Neuronal stem cell (in vitro differentiated cells): ENCODE data around the gene GNB2.
A peak's percentile ranks its signal among the peaks of the same experiment; 100 is the strongest.

ENCODE experiments used
- DNase-seq: peaks from one replicate; pipeline ENCODE4 v3.0.0-alpha.2; 2013; ENCODE audit warnings: low spot score
- H2AFZ ChIP-seq: one replicate; pipeline ENCODE4 v1.6.1; 2013; ENCODE audit warnings: mild to moderate bottlenecking, low read length, inconsistent platforms
- H2AK5ac ChIP-seq: 2 replicates; pipeline ENCODE4 v1.6.1; 2013; ENCODE audit warnings: low read depth, mild to moderate bottlenecking, inconsistent platforms, low read length, moderate library complexity, mixed read lengths
- H2BK120ac ChIP-seq: 2 replicates; pipeline ENCODE4 v1.6.1; 2013; ENCODE audit warnings: low read depth, mild to moderate bottlenecking, inconsistent platforms, low read length, moderate library complexity, mixed read lengths
- H2BK12ac ChIP-seq: one replicate; pipeline ENCODE4 v1.6.1; 2013; ENCODE audit warnings: low read length, inconsistent platforms
- H2BK15ac ChIP-seq: 2 replicates; pipeline ENCODE4 v1.6.1; 2013; ENCODE audit warnings: mild to moderate bottlenecking, low read length, inconsistent platforms, mixed read lengths
- H2BK5ac ChIP-seq: one replicate; pipeline ENCODE4 v1.6.1; 2013; ENCODE audit warnings: inconsistent platforms, mild to moderate bottlenecking, low read length, moderate library complexity
- H3K14ac ChIP-seq: one replicate; pipeline ENCODE4 v1.6.1; 2013; ENCODE audit warnings: low read length, inconsistent platforms
- H3K18ac ChIP-seq: 2 replicates; pipeline ENCODE4 v1.6.1; 2013; ENCODE audit warnings: low read length, inconsistent platforms
- H3K23ac ChIP-seq: 2 replicates; pipeline ENCODE4 v1.6.1; 2013; ENCODE audit warnings: low read depth, mild to moderate bottlenecking, mixed read lengths, low read length, inconsistent platforms; ENCODE audit not compliant: poor library complexity
- H3K27ac ChIP-seq: replicated peaks from 3 replicates; pipeline ENCODE4 v1.5.1; 2013; ENCODE audit warnings: low read length, inconsistent platforms
- H3K27me3 ChIP-seq, 3 experiments: 2 replicates each; pipeline ENCODE4 v1.6.1; 2013; ENCODE audit warnings: low read length in 3 of 3, mild to moderate bottlenecking in 2 of 3, inconsistent platforms in 1 of 3, low read depth in 1 of 3, mixed read lengths in 1 of 3, moderate library complexity in 1 of 3; ENCODE audit not compliant: control insufficient read depth in 3 of 3, insufficient read depth in 3 of 3
- H3K36me3 ChIP-seq, 2 donors: replicated peaks in 1 of 2; 2 replicates each; pipeline ENCODE4 v1.6.1; 2013; ENCODE audit warnings: low read length in 2 of 2; ENCODE audit not compliant: control insufficient read depth in 2 of 2, insufficient read depth in 2 of 2
- H3K4ac ChIP-seq: 2 replicates; pipeline ENCODE4 v1.6.1; 2013; ENCODE audit warnings: inconsistent platforms, mild to moderate bottlenecking, low read length, moderate library complexity
- H3K4me1 ChIP-seq, 2 donors: 1 replicate in 1 of 2; 2 replicates in 1 of 2; pipeline ENCODE4 v1.6.1; 2013; ENCODE audit warnings: low read length in 2 of 2, low read depth in 1 of 2; ENCODE audit not compliant: control insufficient read depth in 2 of 2, insufficient read depth in 1 of 2
- H3K4me2 ChIP-seq: one replicate; pipeline ENCODE4 v1.6.1; 2013; ENCODE audit warnings: mild to moderate bottlenecking, low read length, inconsistent platforms; ENCODE audit not compliant: insufficient read depth, poor library complexity, severe bottlenecking
- H3K4me3 ChIP-seq, 2 donors: 2 replicates each; pipeline ENCODE4 v1.5.1; 2013; ENCODE audit warnings: low read length in 2 of 2, mild to moderate bottlenecking in 2 of 2, inconsistent platforms in 1 of 2, moderate library complexity in 1 of 2
- H3K79me1 ChIP-seq: one replicate; pipeline ENCODE4 v1.6.1; 2013; ENCODE audit warnings: low read depth, mild to moderate bottlenecking, inconsistent platforms, low read length, moderate library complexity
- H3K9ac ChIP-seq: one replicate; pipeline ENCODE4 v1.6.1; 2013; ENCODE audit warnings: mild to moderate bottlenecking, low read depth, low read length, inconsistent platforms; ENCODE audit not compliant: poor library complexity
- H3K9me3 ChIP-seq, 2 donors: replicated peaks in 1 of 2; 2 replicates each; pipeline versions ENCODE3 to v1.6.1; 2013; ENCODE audit warnings: low read length in 2 of 2, mild to moderate bottlenecking in 2 of 2, inconsistent platforms in 1 of 2, low read depth in 1 of 2, mixed read lengths in 1 of 2, moderate library complexity in 1 of 2; ENCODE audit not compliant: control insufficient read depth in 2 of 2, insufficient read depth in 1 of 2
- H4K8ac ChIP-seq: one replicate; pipeline ENCODE4 v1.6.1; 2013; ENCODE audit warnings: low read depth, mild to moderate bottlenecking, inconsistent platforms, low read length, moderate library complexity
- H4K91ac ChIP-seq: one replicate; pipeline ENCODE4 v1.6.1; 2013; ENCODE audit warnings: low read length, low read depth, mild to moderate bottlenecking, inconsistent platforms; ENCODE audit not compliant: poor library complexity
- WGBS, 2 donors: extraction: QIAGEN DNeasy Blood & Tissue Kit; methylation state at CpG; one replicate each; pipeline ENCODE4 v1.1.7; 2013; ENCODE audit warnings: missing lambda C conversion rate in 2 of 2, mixed read lengths in 1 of 2; ENCODE audit not compliant: insufficient read length in 2 of 2, insufficient replicate concordance in 1 of 2; ENCODE audit errors: extremely low coverage in 2 of 2; 5-methylcytosine and 5-hydroxymethylcytosine counted together

GNB2 gene

DNA sequence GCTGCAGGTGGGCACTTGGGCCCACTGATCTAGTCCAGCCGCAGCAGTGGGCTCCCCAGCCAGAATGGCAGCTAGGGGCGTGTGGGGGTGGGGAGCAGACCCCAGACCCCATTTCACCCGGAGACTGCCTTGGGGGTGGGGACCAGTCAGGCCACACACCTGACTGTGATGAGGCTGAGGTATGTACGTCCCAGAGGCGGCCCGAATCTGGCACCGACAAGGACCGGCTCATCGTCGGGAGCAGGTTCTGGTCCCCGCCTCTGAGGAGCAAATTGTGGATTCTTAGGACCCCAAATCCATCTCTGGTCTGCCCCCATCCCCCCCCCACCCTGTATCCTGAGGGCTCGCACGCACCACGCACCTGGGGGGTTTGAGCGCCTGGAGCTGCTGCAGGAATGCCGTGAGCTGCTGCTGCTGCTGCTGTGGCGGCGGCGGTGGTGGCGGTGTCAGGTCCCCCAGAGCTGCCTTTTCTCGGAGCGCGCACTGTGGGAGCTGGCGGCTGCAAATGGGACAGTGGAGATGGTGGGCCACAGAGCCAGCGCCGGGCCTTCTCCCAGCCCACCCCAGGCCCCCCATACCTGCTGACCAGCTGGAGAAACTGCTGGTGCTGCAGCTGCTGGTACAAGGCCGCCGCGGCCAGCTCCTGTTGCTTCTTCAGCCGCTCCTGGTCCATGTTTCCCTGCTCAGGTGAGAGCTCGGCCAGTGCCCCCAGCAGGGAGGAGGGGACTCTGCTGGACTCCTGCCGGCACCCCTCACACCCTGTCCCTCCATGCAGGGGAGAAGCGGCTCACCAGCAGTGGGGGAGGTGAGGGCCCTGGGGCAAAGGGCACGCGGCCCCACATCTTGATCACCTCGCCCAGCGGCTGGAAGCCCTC, 10.4 kb downstream of the GNB2 start:
- no peak overlapping the region for H2BK12ac ChIP-seq
- no peak overlapping the region for H3K14ac ChIP-seq
- H3K27me3 ChIP-seq = no peaks in the 10 kb centered on the region
- no peak overlapping the region for H2AK5ac ChIP-seq
- no peak overlapping the region for H3K4me3 ChIP-seq
- no peak overlapping the region for H3K4me2 ChIP-seq
- no peak for DNase-seq
- H3K23ac ChIP-seq = peak overlapping the region; percentile 12
- peak overlapping the region; percentile 17 for H4K8ac ChIP-seq
- H3K4ac ChIP-seq = no peak overlapping the region
- H2BK5ac ChIP-seq = no peak overlapping the region
- no peak overlapping the region for H4K91ac ChIP-seq
- H3K9ac ChIP-seq = no peak overlapping the region
- H2BK15ac ChIP-seq = no peak overlapping the region
- no peak overlapping the region for H3K18ac ChIP-seq
- peaks cover 0 to 1% of the 10 kb centered on the region in 2 donors for H3K9me3 ChIP-seq
- H2AFZ ChIP-seq = no peak overlapping the region
- peaks cover 70 to 100% of the 10 kb centered on the region in 2 donors for H3K36me3 ChIP-seq
- no CpG with 5 or more reads among the region's 37 CpGs for WGBS, 2 donors
- no peak overlapping the region for H3K27ac ChIP-seq
- peaks cover 0 to 2% of the 10 kb centered on the region in 2 donors for H3K4me1 ChIP-seq
- peaks cover 23% of the 10 kb centered on the region for H3K79me1 ChIP-seq
- H2BK120ac ChIP-seq = no peak overlapping the region

DNA sequence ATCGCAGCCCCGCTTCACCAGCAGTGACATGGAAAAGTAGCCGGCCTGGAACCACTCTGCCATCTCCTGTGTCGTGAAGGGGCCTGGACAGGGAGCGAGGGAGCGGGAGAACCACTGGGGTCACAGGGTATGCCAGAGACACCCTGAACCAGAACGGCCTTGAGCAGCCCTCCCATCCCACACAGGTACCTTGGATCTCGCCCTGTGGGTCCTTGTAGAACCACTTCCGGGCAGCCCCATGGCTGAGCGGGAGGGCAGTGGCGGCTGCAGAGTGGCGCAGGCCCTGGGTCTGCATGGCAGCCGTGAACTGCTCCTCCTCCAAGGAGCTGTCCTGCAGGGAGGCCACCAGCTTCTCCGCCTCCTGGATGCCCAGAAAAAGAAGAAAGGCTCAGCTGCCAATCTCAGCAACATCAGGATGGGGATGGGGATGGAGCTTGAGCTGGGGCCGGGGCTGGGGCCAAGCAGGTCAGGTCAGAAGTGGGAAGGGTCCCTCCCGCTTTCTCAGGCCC, 11.0 kb downstream of the GNB2 start:
- Histone ChIP-seq H3K9ac (no peak overlapping the region), H2BK15ac (no peak overlapping the region), H2BK12ac (no peak overlapping the region), H2BK120ac (no peak overlapping the region), H4K8ac (no peak overlapping the region), H3K4me1 (peaks cover 2% of the 10 kb centered on the region in 2 donors), H3K27me3 (no peaks in the 10 kb centered on the region), H3K14ac (no peak overlapping the region), H3K36me3 (peaks cover 75 to 100% of the 10 kb centered on the region in 2 donors), H3K4me3 (no peak overlapping the region), H2BK5ac (no peak overlapping the region), H3K18ac (no peak overlapping the region), H3K4me2 (no peak overlapping the region), H3K79me1 (peaks cover 26% of the 10 kb centered on the region), H3K9me3 (peaks cover 0 to 1% of the 10 kb centered on the region in 2 donors), H2AK5ac (no peak overlapping the region), H3K23ac (no peak overlapping the region), H2AFZ (no peak overlapping the region), H3K4ac (no peak overlapping the region), H4K91ac (no peak overlapping the region), H3K27ac (no peak overlapping the region)
- DNase-seq = no peak
- WGBS, 2 donors = no CpG with 5 or more reads among the region's 16 CpGs

DNA sequence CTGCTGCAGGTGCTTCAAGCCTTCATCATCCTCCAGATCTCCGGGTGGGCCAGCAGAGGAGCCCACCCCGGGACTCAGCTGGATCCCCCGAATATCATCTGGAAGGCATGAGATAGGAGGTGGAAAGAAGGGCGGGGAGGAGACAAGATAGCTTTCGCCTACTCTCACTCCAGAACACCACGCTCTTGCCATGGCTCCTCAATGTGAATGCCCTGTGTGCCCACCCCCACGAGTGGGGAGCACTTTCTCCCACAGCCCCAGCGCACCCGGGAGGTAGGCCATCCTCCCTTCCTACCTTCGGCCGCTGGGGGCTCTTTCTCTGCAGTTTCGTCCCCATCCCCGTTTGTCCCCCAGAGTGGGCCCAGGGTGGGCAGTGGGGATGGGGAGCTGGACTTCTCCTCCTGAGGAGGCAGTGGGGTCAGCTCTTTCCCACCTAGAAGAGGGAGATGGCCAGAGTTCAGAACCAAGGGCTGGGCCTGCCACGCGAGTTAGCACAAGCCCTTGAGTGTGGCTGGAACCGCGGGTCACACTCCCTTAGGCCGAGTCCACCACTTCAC, 11.6 kb downstream of the GNB2 start:
- Histone ChIP-seq H3K4me2 (no peak overlapping the region), H3K4me1 (peaks cover 2% of the 10 kb centered on the region in 2 donors), H3K9me3 (peaks cover 0 to 1% of the 10 kb centered on the region in 2 donors), H3K4me3 (peak overlapping the region in 1 of 2 donors; percentile 17), H2BK120ac (no peak overlapping the region), H3K9ac (no peak overlapping the region), H3K27ac (no peak overlapping the region), H2BK12ac (no peak overlapping the region), H2BK5ac (no peak overlapping the region), H2AK5ac (no peak overlapping the region), H3K23ac (no peak overlapping the region), H3K27me3 (no peaks in the 10 kb centered on the region), H3K4ac (no peak overlapping the region), H3K79me1 (peaks cover 27% of the 10 kb centered on the region), H3K36me3 (peaks cover 74 to 100% of the 10 kb centered on the region in 2 donors), H3K18ac (no peak overlapping the region), H3K14ac (no peak overlapping the region), H4K91ac (no peak overlapping the region), H2AFZ (no peak overlapping the region), H4K8ac (no peak overlapping the region), H2BK15ac (no peak overlapping the region)
- no peak for DNase-seq
- no CpG with 5 or more reads among the region's 18 CpGs for WGBS, 2 donors

DNA sequence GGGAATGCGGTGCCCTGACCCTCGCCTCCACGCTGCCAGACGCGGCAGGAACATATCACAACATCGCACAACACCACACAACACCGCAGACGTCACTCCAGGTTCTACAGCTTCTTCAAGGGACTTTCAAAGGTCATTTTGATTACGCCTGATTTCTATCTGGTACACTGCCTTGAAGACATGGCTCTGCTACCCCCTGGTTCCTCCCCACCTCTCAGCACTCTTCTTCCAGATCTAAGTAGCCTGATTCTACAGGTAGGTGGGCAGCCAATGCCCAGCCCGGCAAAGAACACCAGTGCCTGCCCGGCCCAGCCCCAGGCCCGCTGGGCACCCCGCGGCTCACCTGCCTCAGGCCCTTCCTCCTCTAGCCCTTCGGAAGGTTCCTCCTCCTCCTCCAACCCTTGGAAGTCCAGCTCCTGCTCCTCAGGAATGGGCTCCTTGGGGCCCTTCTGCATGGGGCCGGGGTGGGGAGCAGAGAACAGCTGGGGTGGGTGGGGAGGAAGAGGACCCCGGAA, 12.1 kb downstream of the GNB2 start:
- Histone ChIP-seq H3K27me3 (no peaks in the 10 kb centered on the region), H2AFZ (no peak overlapping the region), H3K27ac (no peak overlapping the region), H2AK5ac (no peak overlapping the region), H4K8ac (no peak overlapping the region), H4K91ac (no peak overlapping the region), H3K36me3 (peaks cover 74 to 96% of the 10 kb centered on the region in 2 donors), H3K4me2 (no peak overlapping the region), H2BK5ac (no peak overlapping the region), H3K4me3 (no peak overlapping the region), H3K23ac (no peak overlapping the region), H3K18ac (no peak overlapping the region), H3K4ac (no peak overlapping the region), H3K9ac (no peak overlapping the region), H3K79me1 (peaks cover 27% of the 10 kb centered on the region), H3K14ac (no peak overlapping the region), H2BK12ac (no peak overlapping the region), H2BK120ac (no peak overlapping the region), H3K4me1 (peaks cover 0 to 2% of the 10 kb centered on the region in 2 donors), H2BK15ac (no peak overlapping the region), H3K9me3 (peaks cover 0 to 1% of the 10 kb centered on the region in 2 donors)
- no peak for DNase-seq
- WGBS, 2 donors = no CpG with 5 or more reads among the region's 17 CpGs
